ENCODE measurements around the gene UBR4. TPM values are rescaled to one million over a fixed set of nuclear protein-coding genes. Genes with fewer than 3 reads are reported as not detected.

The UBR4 gene
- total and polyA plus RNA-seq, 2 of the 8 experiments (the other 6 are each of a cell fraction or from before 2014, with no cell fraction given) = 139 to 152 TPM

DNA sequence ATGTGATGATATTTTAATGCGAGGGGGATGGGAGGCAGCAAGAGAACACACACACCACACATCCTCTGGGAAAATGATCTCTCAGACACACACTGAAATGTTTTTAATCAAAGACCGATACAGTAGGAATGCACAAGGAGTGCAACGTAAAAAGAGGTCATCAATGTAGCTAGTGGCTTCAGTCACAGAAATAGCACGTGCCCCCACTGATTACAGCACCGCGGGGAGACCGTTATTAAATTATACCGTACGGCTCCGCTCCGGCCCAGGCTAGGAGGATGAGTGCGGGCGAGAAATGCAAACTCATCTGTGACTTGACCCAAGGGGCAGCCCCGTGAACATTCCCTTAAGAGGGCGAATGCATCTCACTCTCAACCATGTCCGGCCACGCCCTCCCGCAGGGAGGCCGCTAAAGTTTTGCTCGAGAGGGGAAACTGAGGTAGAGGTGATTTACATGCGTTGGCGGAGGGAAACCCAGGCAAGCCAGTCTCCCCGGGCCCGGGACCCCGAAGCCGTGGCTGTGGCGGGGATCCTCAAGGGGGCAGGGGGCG lies 552 bp downstream of the UBR4 start:
- peak overlapping the region; percentile 99 for H4K8ac ChIP-seq (ENCODE audit: extremely low read depth, insufficient read depth, low read length)
- ChIA-PET POLR2A (ENCODE audit: partially characterized antibody) (interaction anchor here (0.6 to 6.4 kb wide), 8 partner anchors 9 to 421 kb away, joined by 3 to 42 read pairs (median 4); partner anchors contain the start of genes EMC1 and MRTO4), CTCF (ENCODE audit: partially characterized antibody) (interaction anchor here (2.7 kb wide), 1 partner anchor 10 kb away, joined by 8 read pairs; no protein-coding TSS in a partner anchor)
- H3K56ac ChIP-seq (replicated peaks; ENCODE audit: insufficient read length, low read depth, low read length) = peak overlapping the region; percentile 42
- no peak overlapping the region for H2AK5ac ChIP-seq (ENCODE audit: low read depth, low read length)
- H3K14ac ChIP-seq (ENCODE audit: insufficient read length) = peak overlapping the region; percentile 13
- peak overlapping the region; percentile 76 to 95 (median 91) for H3K4me3 ChIP-seq (ENCODE audit: extremely low read depth in 1 of 4, insufficient read depth in 2 of 4, low read depth in 3 of 4, low read length in 4 of 4)
- peak overlapping the region; percentile 95 for H4K5ac ChIP-seq (ENCODE audit: insufficient read length, low read depth, low read length)
- no peak overlapping the region for H2BK12ac ChIP-seq (ENCODE audit: low read depth, low read length)
- H3K9me3 ChIP-seq (ENCODE audit: insufficient read depth in 2 of 2, low read depth in 1 of 2, low read length in 1 of 2) = no peaks in the 10 kb centered on the region
- WGBS, 2 experiments (ENCODE audit: extremely low coverage in 1 of 2, insufficient coverage in 1 of 2, insufficient read length in 1 of 2, insufficient replicate concordance in 2 of 2, low coverage in 1 of 2, low lambda C conversion rate in 2 of 2, missing lambda C conversion rate in 1 of 2) = 3% methylated on average over 27 of the region's 28 CpGs; no CpG with 5 or more reads in 1 of the 2 experiments
- H2BK20ac ChIP-seq (ENCODE audit: low read length) = no peak overlapping the region
- H4K91ac ChIP-seq (replicated peaks; ENCODE audit: insufficient read length, low read length) = no peak overlapping the region
- H3K18ac ChIP-seq (ENCODE audit: extremely low read depth, low read length) = 0 out of 2 replicates have a peak overlapping the region, but pooled peaks have one; percentile 19
- H3K27ac ChIP-seq (ENCODE audit: low read depth, low read length) = peak overlapping the region; percentile 94
- TF ChIP-seq RNF2 (IDR thresholded peaks at IDR 0.05; ENCODE audit: borderline replicate concordance, low read depth, low read length, missing control alignments, poor library complexity, severe bottlenecking) (no peak), CBX5 (IDR thresholded peaks at IDR 0.05; ENCODE audit: low read depth, low read length) (no peak), RXRA (IDR thresholded peaks at IDR 0.05; ENCODE audit: insufficient read depth, low read depth, low read length) (no peak), SP2 (IDR thresholded peaks at IDR 0.05; ENCODE audit: low read length) (no peak), BACH1 (IDR thresholded peaks at IDR 0.05; ENCODE audit: low read length) (0 out of 2 replicates have a peak, but pooled peaks have one; percentile 43), MAX (IDR thresholded peaks at IDR 0.05) (0 out of 2 replicates have a peak, but pooled peaks have one; percentile 27)
- TF ChIP-seq, protein P1, sequence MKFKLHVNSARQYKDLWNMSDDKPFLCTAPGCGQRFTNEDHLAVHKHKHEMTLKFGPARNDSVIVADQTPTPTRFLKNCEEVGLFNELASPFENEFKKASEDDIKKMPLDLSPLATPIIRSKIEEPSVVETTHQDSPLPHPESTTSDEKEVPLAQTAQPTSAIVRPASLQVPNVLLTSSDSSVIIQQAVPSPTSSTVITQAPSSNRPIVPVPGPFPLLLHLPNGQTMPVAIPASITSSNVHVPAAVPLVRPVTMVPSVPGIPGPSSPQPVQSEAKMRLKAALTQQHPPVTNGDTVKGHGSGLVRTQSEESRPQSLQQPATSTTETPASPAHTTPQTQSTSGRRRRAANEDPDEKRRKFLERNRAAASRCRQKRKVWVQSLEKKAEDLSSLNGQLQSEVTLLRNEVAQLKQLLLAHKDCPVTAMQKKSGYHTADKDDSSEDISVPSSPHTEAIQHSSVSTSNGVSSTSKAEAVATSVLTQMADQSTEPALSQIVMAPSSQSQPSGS (IDR thresholded peaks at IDR 0.05; ENCODE audit: low read length) = no peak
- peak in 1 of 2 experiments; percentile 1 for DNase-seq (ENCODE audit: low read depth in 1 of 2, low spot score in 2 of 2)
- H2BK120ac ChIP-seq (replicated peaks; ENCODE audit: low read depth, low read length) = no peak overlapping the region
- FAIRE-seq = no peak
- no peaks in the 10 kb centered on the region for H3K27me3 ChIP-seq (replicated peaks in 1 of 4; ENCODE audit: control insufficient read depth in 3 of 4, extremely low read depth in 1 of 4, insufficient read depth in 3 of 4, low read length in 3 of 4)
- peak overlapping the region; percentile 18; the same call in 1 of the 2 replicates for H2BK5ac ChIP-seq (ENCODE audit: low read depth, low read length)
- H4K20me1 ChIP-seq (replicated peaks in 1 of 2; ENCODE audit: control insufficient read depth in 1 of 2, insufficient read depth in 2 of 2, low read length in 2 of 2) = peaks cover 15 to 21% of the 10 kb centered on the region in 2 experiments
- H2AFZ ChIP-seq (ENCODE audit: low read length) = no peak overlapping the region
- H3K79me1 ChIP-seq (ENCODE audit: low read depth, low read length) = peaks cover 5% of the 10 kb centered on the region; the same call in 1 of the 2 replicates
- H3K23ac ChIP-seq (ENCODE audit: insufficient read length) = no peak overlapping the region
- H2BK15ac ChIP-seq (ENCODE audit: low read length) = no peak overlapping the region
- peaks cover 9% of the 10 kb centered on the region for H3K23me2 ChIP-seq (ENCODE audit: low read depth, low read length)
- peaks cover 0 to 8% (median 0%) of the 10 kb centered on the region in 4 experiments; a peak in 3 of 7 replicates for H3K4me1 ChIP-seq (replicated peaks in 1 of 4; ENCODE audit: control insufficient read depth in 3 of 4, insufficient read depth in 4 of 4, low read length in 3 of 4)
- H3K79me2 ChIP-seq (ENCODE audit: control insufficient read depth in 1 of 2, insufficient read depth in 2 of 2, low read length in 2 of 2) = peaks cover 45 to 87% of the 10 kb centered on the region in 2 experiments
- peaks cover 0 to 5% (median 2%) of the 10 kb centered on the region in 4 experiments; a peak in 2 of 8 replicates for H3K36me3 ChIP-seq (ENCODE audit: control insufficient read depth in 2 of 4, insufficient read depth in 4 of 4, low read length in 3 of 4)
- no peak overlapping the region for H3K4ac ChIP-seq (replicated peaks; ENCODE audit: insufficient read length, low read depth, low read length)
- peak overlapping the region; percentile 75 to 93 (median 84) for H3K9ac ChIP-seq (replicated peaks in 1 of 4; ENCODE audit: extremely low read depth in 1 of 4, low read depth in 3 of 4, low read length in 3 of 4)
- H3K4me2 ChIP-seq (ENCODE audit: insufficient read depth in 1 of 2, low read depth in 2 of 2, low read length in 2 of 2) = peak overlapping the region; percentile 79 to 90
